ENCODE results near the gene UBR1.
A peak's percentile ranks its signal among the peaks of the same experiment; 100 is the strongest.

DNA sequence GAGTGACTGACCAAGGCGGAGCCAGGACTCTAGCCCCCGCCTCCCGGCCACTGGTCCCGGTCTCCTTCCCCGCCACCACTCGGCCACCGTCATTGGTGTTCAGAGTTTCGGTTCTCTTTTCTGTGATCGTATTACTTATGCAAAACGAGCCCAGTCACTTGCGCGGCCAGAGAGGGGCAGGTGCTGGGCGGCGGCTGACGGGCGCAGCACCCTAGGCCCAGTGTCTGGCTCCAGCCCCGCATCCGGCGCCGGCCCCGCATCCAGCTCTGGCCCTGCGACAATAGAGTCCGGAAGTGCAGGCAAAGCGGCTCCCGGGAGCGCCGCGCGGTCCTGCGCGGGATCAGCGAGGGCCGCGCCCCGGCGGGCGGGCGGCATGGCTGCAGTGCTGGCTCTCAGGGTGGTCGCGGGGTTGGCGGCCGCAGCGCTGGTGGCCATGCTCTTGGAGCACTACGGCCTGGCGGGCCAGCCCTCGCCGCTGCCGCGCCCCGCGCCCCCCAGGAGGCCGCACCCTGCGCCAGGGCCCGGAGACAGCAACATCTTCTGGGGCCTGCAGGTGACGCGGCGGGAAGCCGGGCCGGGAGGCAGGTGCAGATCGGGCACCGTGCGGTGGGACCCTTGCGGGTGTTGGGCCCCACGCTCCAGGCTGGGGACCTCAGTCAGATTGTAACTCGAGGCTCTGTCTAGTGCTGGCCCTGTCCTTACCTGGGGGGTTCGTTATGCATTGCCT is 27.8 kb upstream of the UBR1 start, which contains the start of gene TMEM62:
- TF ChIP-seq, protein P1, sequence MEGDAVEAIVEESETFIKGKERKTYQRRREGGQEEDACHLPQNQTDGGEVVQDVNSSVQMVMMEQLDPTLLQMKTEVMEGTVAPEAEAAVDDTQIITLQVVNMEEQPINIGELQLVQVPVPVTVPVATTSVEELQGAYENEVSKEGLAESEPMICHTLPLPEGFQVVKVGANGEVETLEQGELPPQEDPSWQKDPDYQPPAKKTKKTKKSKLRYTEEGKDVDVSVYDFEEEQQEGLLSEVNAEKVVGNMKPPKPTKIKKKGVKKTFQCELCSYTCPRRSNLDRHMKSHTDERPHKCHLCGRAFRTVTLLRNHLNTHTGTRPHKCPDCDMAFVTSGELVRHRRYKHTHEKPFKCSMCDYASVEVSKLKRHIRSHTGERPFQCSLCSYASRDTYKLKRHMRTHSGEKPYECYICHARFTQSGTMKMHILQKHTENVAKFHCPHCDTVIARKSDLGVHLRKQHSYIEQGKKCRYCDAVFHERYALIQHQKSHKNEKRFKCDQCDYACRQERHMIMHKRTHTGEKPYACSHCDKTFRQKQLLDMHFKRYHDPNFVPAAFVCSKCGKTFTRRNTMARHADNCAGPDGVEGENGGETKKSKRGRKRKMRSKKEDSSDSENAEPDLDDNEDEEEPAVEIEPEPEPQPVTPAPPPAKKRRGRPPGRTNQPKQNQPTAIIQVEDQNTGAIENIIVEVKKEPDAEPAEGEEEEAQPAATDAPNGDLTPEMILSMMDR (IDR thresholded peaks at IDR 0.05; ENCODE audit: extremely low read depth in 1 of 2, insufficient read depth in 1 of 2, low read depth in 1 of 2, low read length in 2 of 2), result no peak
- TF ChIP-seq EZH2 (IDR thresholded peaks at IDR 0.05; ENCODE audit: borderline replicate concordance, low read depth, low read length, severe bottlenecking) (no peak), POLR2AphosphoS5 (IDR thresholded peaks at IDR 0.05; ENCODE audit: insufficient read depth, low read depth, low read length) (peak; percentile 33), POLR2A (IDR thresholded peaks at IDR 0.05; ENCODE audit: low read depth, low read length) (no peak), FOS (IDR thresholded peaks at IDR 0.05; ENCODE audit: borderline replicate concordance, insufficient read depth, low read length) (no peak), GATA2 (IDR thresholded peaks at IDR 0.05; ENCODE audit: insufficient read depth, insufficient read length, low read depth, low read length) (no peak)
- TF ChIP-seq, protein P2, sequence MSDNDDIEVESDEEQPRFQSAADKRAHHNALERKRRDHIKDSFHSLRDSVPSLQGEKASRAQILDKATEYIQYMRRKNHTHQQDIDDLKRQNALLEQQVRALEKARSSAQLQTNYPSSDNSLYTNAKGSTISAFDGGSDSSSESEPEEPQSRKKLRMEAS (IDR thresholded peaks at IDR 0.05; ENCODE audit: insufficient read depth, insufficient read length), result no peak
